ENCODE results near the gene PCDH12.

The PCDH12 gene

DNA sequence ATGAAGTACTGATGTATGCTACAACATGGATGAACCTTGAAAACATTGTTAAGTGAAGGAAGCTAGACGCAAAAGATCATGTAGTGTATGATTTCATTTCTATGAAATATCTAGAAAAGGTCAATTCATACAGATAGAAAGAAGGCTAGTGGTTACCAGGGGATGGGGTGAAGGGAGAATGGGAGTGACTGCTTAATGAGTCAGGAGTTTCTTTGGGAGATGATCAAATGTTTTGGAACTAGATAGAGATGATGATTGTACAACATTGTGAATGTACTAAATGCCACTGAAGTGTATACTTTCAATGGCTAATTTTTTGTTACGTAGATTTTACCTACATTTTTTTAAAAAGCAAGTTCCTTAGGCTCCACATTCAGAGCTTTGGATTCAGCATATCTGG, 49.2 kb downstream of the PCDH12 start:
- DNase-seq (ENCODE audit: low read depth, low spot score) = no peak

DNA sequence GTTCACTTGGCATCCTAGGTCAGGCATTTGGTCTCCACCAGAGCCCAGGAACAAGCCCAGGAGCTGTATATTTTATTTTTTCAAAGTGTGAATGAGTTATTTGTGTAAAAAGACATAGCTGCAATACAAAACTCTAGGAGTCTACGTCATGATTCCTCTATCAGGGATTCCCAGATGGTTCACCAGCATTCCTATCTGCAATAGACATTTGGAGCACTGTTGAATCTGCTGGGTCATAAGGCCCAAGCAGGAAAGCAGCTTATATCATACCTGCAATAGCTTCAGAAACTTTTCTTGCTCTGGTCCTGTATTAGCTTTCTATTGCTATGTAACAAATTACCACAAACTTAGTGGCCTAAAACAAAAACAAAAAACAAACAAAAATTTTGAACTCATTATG, 51.0 kb downstream of the PCDH12 start:
- no peak for DNase-seq (ENCODE audit: low read depth, low spot score)

DNA sequence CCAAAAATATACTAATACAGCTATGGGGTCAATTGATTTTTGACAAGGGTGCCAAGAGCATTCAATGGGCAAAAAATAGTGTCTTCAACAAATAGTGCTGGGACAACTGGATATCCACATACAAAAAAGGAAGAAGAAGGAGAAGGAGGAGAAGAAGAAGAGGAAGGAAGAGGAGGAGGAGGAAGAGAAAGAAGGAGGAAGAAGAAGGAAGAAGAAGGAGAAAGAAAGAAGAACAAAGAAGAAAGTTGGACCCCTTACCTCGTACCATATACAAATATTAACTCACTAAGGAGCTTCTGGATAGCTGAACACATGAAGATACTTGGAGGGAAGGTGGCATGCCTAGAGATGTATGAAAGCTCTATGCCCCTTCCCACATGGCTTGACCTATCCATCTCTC, 51.5 kb downstream of the PCDH12 start:
- DNase-seq (ENCODE audit: low read depth, low spot score) = no peak

DNA sequence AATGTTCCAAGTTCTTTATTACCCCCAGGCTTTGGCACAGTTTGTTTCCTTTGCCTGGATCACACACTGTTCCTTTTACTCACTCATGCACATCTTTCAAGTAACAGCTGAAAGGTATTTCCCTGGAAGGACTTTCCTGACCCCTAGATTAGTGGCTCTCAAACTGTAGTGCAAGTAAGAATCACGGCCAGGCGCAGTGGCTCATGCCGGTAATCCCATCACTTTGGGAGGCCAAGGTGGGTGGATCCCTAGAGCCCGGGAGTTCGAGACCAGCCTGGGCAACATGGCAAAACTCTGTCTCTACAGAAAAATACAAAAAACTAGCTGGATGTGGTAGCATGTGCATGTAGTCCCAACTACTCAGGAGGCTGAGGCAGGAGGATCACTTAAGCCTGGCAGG, 53.5 kb downstream of the PCDH12 start:
- DNase-seq (ENCODE audit: low read depth, low spot score) = no peak

DNA sequence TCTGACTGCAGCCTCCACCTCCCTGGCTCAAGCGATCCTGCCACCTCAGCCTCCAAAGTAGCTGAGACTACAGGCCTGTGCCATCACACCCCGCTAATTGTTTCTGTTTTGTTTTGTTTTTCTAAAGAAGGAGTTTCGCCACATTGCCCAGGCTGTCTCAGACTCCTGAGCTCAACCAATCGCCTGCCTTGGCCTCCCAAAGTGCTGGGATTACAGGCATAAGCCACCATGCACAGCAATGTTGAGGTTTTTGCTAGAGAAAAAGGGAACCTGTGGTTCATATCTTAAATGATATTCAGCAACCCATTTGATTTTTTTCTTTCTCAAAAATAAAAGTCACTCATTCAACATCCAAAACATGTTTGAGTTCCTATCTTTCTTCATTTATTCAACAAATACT, 54.7 kb downstream of the PCDH12 start:
- no peak for DNase-seq (ENCODE audit: low read depth, low spot score)

DNA sequence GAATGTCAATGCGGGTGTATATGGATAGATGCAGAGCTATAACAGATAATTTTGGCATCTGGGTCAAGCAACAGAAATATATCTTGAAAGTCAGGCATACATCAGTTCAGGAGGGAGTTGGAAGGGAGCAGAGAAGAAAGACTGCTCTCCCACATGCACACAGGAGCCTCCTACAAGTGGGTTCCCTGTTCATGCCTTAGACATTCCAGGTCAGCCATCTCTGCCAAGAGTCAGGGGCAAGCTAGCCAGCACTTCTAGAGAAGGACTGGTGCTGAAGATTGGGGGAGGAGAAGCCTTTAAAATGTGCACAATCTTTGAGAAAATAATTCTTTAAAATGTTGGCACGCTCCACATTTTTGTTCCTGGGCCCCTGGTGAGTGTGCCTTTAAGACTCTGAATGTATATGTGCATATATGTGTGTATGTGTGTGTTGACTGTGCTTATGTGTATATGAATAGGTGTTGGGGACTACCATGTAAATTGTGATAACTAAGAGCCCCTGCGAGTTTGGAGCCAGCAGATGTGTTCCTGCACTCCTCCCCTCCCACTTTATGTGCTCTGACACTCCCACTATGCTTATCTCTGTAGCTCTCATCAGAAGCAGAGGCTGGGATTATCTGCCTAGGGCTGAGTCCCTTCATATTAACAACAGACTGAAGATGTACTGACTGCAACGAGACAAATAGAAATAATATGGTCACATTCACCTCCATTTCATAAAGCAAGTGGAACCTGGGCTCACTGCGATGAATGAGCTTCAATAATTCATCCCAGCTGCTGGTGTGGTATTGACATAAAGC, 55.8 kb downstream of the PCDH12 start:
- no peak for DNase-seq (ENCODE audit: low read depth, low spot score)

DNA sequence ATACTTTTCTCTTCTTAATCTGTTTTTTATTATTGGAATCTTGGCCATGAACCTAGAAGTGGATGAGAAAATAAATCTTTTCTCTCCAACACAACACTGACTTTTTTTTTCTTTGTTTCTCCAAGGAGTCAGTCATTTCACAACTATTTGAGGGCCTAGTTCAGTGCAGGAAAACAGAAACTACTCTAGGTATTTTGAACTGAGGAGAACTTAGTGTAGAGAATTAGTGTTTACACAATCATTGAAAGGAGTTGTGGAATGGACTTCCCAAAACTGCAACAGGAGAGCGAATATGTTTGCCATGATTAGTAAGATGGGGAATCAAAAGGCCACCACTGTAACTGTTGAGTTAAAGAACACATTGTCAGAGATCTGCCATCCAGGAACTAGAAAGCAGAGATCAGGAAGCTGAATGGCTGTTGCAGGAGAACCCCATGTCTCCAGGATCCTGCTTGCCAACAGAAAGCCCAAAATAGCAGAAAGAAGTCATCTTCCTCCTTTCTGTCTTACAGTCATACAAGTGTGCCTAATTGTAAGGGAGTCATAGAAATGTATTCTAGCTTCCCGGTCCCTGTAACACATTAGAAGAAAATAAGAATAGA, 59.5 kb downstream of the PCDH12 start:
- DNase-seq (ENCODE audit: low read depth, low spot score) = no peak

DNA sequence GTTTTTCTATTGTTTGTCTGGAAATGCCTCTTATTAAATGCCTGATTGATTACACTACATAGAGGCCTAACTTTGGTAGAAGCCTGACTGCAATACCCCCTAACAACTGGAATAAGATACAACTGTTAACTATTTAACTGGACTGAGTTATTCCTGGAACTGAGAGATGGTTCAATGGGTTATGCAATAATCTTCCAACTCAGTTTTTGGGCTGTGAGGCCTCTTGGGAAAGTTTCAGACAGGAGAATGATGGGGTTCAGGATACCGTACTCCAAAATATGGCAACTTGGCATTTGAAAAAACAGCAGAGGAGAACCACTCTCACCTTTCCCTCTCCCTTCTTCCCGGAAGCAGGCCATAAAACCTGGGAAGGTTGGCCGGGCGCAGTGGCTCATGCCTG, 60.6 kb downstream of the PCDH12 start:
- DNase-seq (ENCODE audit: low read depth, low spot score) = no peak

All from brain pericyte (primary cell).